Tibial artery (tissue), 4 donors: ENCODE data around the gene CELF5.
A peak's percentile ranks its signal among the peaks of the same experiment; 100 is the strongest.

Source experiments
- DNase-seq, 2 donors: peaks; one replicate each; pipeline ENCODE4 v3.0.0-alpha.2; 2019
- H3K27ac ChIP-seq, 2 donors: fragments of 200-600 bp; sonication (generic) in 1 of 2; 1 replicate in 1 of 2; 2 replicates in 1 of 2; pipeline ENCODE4 v1.5.1; 2018 to 2019; ENCODE audit warnings: mild to moderate bottlenecking in 1 of 2
- H3K27me3 ChIP-seq, 2 donors: fragments of 200-600 bp; sonication (generic) in 1 of 2; one replicate each; pipeline versions ENCODE4 v1.5.1 to v1.6.0; 2016 to 2019
- H3K36me3 ChIP-seq, 3 donors: fragments of 200-600 bp; sonication (generic) in 2 of 3; one replicate each; pipeline ENCODE4 v1.5.1; 2016 to 2019; ENCODE audit warnings: mild to moderate bottlenecking in 2 of 3
- H3K4me1 ChIP-seq, 4 donors: fragments of 200-600 bp; sonication (generic) in 2 of 4; 1 replicate in 3 of 4; 2 replicates in 1 of 4; pipeline ENCODE4 v1.5.1; 2016 to 2019
- H3K4me3 ChIP-seq, 2 donors: fragments of 200-600 bp; sonication (generic) in 1 of 2; 1 replicate in 1 of 2; 2 replicates in 1 of 2; pipeline ENCODE4 v1.5.1; 2018 to 2019; ENCODE audit warnings: mild to moderate bottlenecking in 2 of 2
- H3K9me3 ChIP-seq, 3 donors: fragments of 200-600 bp; sonication (generic) in 1 of 3; one replicate each; pipeline ENCODE4 v1.5.1; 2016 to 2019
- CTCF ChIP-seq, 2 experiments: fragments of 200-600 bp in 1 of 2; fragments of 450-650 bp in 1 of 2; IDR thresholded peaks; one replicate each; pipeline ENCODE4 v1.5.1; 2017 to 2019; ENCODE audit warnings: antibody characterized with exemption in 2 of 2, mild to moderate bottlenecking in 1 of 2, moderate library complexity in 1 of 2
- intact Hi-C: fragments of 100-400 bp; cut with DNase I; formaldehyde crosslinking; loops from one replicate; pipeline ENCODE4 v1.15.0; 2023; ENCODE audit warnings: low total_unique reads

CELF5 gene

GRCh38 chr19:3178973-3179738 is 45.3 kb upstream of the CELF5 start:
- H3K4me3 ChIP-seq = peak overlapping the region in 1 of 2 donors; percentile 1
- no peak overlapping the region for H3K27ac ChIP-seq
- H3K27me3 ChIP-seq = peaks cover 0 to 7% of the 10 kb centered on the region in 2 donors
- no peaks in the 10 kb centered on the region for H3K36me3 ChIP-seq
- no peaks in the 10 kb centered on the region for H3K4me1 ChIP-seq
- TF ChIP-seq CTCF (IDR thresholded peaks at IDR 0.05) = no peak
- no peaks in the 10 kb centered on the region for H3K9me3 ChIP-seq
- intact Hi-C loops = no loop called here
- no peak for DNase-seq

- H3K27ac ChIP-seq = no peak overlapping the region
- intact Hi-C loops = loop anchor here (5.0 kb wide), 1 partner anchor 827 kb away; the partner anchor contains the start of gene PIAS4
- no peaks in the 10 kb centered on the region for H3K9me3 ChIP-seq
- peak in 1 of 2 donors; percentile 58 for DNase-seq
- H3K4me3 ChIP-seq = peak overlapping the region in 1 of 2 donors; percentile 22
- H3K36me3 ChIP-seq = no peaks in the 10 kb centered on the region
- H3K27me3 ChIP-seq = peaks cover 0 to 7% of the 10 kb centered on the region in 2 donors
- no peak for TF ChIP-seq CTCF (IDR thresholded peaks at IDR 0.05)
- H3K4me1 ChIP-seq = peaks cover 0 to 4% (median 2%) of the 10 kb centered on the region in 4 donors
These were observed 44.6 kb upstream of the CELF5 start for GRCh38 chr19:3179739-3180293.

GRCh38 chr19:3183721-3184641 is 40.5 kb upstream of the CELF5 start:
- no peak for TF ChIP-seq CTCF (IDR thresholded peaks at IDR 0.05)
- intact Hi-C loops = loop anchor here (5.0 kb wide), 1 partner anchor 823 kb away; the partner anchor contains the start of gene PIAS4

GRCh38 chr19:3184847-3185460 is 39.5 kb upstream of the CELF5 start:
- peaks cover 0 to 40% (median 25%) of the 10 kb centered on the region in 4 donors for H3K4me1 ChIP-seq
- DNase-seq = peak in 1 of 2 donors; percentile 77

More at GRCh38 chr19:3183721-3184641, 40.5 kb upstream of the CELF5 start:
- no peak overlapping the region for H3K27ac ChIP-seq
- H3K4me3 ChIP-seq = no peak overlapping the region
- peaks cover 0 to 33% (median 25%) of the 10 kb centered on the region in 4 donors for H3K4me1 ChIP-seq
- DNase-seq = no peak
- no peaks in the 10 kb centered on the region for H3K27me3 ChIP-seq
- H3K36me3 ChIP-seq = peaks cover 0 to 7% (median 4%) of the 10 kb centered on the region in 3 donors
- H3K9me3 ChIP-seq = no peaks in the 10 kb centered on the region

More at GRCh38 chr19:3184847-3185460, 39.5 kb upstream of the CELF5 start:
- H3K9me3 ChIP-seq = no peaks in the 10 kb centered on the region
- no peak for TF ChIP-seq CTCF (IDR thresholded peaks at IDR 0.05)
- no peaks in the 10 kb centered on the region for H3K27me3 ChIP-seq
- peak overlapping the region; percentile 77 to 99 for H3K4me3 ChIP-seq
- H3K36me3 ChIP-seq = peaks cover 0 to 17% (median 9%) of the 10 kb centered on the region in 3 donors
- intact Hi-C loops = loop anchor here (5.0 kb wide), 2 partner anchors 123 to 822 kb away; partner anchors contain the start of genes PIAS4 and TLE5
- peak overlapping the region; percentile 48 to 67 for H3K27ac ChIP-seq
